Stromal cell of bone marrow (primary cell): Measurements from ENCODE around the gene COMP.

ENCODE experiments used
- DNase-seq: peaks from one replicate; pipeline ENCODE4 v3.0.0-alpha.2; 2012; ENCODE audit warnings: low read depth

COMP gene

DNA sequence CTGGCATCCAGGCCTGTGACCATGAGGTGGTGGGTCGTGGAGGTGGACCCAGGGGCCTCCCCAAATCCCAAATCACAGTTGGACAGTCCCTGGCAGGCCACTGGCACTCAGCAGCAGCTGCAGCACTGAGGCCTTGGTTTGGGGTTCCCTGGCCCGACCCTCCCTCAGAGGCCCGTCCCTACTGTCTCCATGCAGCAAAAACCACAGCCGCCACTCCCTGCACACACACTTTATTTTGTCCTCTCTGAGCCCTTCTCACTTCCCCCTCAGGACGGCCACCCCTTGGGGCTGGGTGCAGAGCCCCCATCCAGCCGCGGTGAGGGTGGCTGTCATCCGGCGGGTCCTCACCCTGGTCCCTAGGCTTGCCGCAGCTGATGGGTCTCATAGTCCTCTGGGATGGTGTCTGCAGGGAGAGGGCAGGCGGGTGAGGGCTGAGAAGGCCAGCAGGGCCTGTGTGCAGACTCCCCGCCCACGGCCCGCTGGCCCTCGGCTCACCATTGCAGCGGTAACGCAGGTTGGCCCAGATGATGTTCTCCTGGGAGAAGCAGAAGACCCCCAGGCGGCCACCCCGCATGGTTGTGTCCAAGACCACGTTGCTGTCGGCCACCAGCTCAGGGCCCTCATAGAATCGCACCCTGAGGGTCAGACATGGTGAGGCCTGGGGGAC, 8.4 kb downstream of the COMP start:
- DNase-seq: no peak

DNA sequence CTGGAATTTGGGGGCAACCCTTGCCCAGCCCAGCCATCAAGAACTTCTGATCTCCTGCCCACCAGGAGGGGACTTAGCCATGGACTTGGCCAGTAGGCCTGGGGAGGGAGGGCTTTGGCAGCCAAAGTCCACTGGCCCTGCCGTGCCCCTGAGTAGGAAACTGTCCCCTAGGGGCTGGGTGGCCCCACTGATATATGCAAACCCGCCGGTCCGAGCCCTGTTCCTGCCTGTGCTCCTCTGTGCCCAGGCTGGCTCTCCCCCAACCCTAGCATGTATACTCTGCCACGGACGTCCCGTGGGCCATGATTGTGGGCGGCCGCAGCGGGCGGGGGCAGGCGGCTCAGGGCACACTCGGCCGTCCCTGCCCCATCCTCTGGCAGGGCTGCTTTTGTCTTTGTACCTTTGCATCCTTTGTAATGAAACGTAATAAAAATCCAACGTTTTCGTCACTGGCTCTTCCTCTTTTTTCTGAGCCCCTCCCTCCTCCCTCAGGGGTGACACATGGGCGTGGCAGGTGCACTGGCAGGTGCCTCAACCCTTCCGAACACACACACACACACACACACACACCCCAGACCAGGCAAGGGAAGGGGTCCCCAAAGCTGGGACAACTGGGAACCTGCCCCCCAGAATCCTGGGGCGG, 9.1 kb downstream of the COMP start:
- DNase-seq: no peak

GRCh38 chr19:18781047-18781600, 10.0 kb downstream of the COMP start:
- DNase-seq: no peak

GRCh38 chr19:18780631-18781030, 10.5 kb downstream of the COMP start:
- no peak for DNase-seq

DNA sequence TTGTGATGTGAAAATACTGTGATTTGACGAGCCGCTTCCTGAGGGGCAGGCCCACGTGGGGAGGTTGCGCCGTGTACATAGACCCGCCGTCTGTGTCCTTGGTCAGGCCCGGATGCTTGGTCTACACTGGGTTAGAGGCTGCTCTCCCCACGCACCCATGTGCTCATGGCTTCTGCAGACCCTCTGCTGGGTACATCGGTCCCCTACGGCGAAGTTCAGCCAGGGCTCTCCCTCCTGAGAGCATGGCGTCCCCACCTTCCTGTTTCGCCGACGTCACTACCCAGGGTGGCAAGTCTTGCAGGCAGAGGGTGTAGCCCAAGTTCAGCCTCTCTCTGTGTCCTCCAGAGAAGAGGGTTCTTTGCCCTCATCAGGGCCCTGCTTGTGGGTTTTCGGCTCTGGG, 11.0 kb downstream of the COMP start:
- no peak for DNase-seq

- DNase-seq: no peak
Measured at GRCh38 chr19:18778826-18779495, 12.1 kb downstream of the COMP start.

DNA sequence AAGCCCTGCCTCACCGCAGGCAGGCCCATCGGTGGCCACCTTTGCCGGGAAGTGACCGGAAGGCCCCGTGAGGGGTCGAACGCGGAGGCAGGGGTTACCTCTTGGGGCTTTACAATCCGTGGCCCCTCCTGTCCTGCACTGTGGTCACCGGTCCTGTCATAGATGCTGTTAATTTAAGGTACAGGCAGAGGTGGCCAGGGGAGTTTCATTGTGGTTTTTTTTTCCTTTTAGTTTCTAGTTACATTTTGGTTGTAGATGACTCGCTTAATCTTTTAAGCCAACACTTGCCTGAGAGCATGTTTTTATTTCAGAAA, 13.1 kb downstream of the COMP start:
- no peak for DNase-seq

- DNase-seq: no peak
Measured at GRCh38 chr19:18777301-18778075, 13.6 kb downstream of the COMP start.

DNA sequence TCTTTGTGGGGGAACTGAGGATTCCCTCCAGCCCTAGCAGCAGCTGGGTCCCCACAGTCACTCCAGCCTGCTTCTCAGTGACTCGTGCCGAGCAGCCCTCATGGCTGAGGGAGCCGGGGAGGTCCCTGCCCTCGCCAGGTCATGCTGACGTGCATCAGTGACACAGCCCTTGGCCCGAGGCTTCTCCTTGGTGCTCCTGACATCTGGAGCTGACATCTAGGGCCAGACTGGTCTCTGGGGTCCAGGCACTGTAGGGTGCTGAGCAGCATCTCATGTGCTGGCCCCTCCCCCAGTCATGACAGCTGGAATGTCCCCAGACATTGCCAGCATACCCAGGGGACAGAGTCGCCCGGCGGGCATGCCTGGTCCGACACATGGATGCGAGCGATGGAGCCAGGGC, 14.4 kb downstream of the COMP start:
- no peak for DNase-seq

DNA sequence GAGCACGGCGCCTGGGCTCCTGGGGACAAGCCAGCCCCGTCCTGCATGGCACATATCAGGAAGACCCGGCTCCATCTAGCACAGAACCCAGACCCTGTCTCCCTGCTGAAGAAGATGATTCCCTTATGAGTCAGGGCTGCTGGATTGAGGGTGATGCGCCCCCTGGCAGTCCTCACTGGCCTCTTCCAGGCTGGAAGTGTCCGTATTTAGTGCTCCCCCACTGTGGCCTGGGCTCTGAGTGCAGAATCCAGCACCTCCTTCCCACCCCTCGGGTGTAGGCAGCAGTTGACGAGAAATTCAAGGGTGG, 14.9 kb downstream of the COMP start:
- no peak for DNase-seq

- no peak for DNase-seq
Measured at GRCh38 chr19:18775586-18776287, 15.4 kb downstream of the COMP start.

- no peak for DNase-seq
Measured at GRCh38 chr19:18774782-18775444, 16.2 kb downstream of the COMP start.

GRCh38 chr19:18774107-18774506, 17.0 kb downstream of the COMP start:
- no peak for DNase-seq

- no peak for DNase-seq
Measured at GRCh38 chr19:18773682-18774081, 17.4 kb downstream of the COMP start.

DNA sequence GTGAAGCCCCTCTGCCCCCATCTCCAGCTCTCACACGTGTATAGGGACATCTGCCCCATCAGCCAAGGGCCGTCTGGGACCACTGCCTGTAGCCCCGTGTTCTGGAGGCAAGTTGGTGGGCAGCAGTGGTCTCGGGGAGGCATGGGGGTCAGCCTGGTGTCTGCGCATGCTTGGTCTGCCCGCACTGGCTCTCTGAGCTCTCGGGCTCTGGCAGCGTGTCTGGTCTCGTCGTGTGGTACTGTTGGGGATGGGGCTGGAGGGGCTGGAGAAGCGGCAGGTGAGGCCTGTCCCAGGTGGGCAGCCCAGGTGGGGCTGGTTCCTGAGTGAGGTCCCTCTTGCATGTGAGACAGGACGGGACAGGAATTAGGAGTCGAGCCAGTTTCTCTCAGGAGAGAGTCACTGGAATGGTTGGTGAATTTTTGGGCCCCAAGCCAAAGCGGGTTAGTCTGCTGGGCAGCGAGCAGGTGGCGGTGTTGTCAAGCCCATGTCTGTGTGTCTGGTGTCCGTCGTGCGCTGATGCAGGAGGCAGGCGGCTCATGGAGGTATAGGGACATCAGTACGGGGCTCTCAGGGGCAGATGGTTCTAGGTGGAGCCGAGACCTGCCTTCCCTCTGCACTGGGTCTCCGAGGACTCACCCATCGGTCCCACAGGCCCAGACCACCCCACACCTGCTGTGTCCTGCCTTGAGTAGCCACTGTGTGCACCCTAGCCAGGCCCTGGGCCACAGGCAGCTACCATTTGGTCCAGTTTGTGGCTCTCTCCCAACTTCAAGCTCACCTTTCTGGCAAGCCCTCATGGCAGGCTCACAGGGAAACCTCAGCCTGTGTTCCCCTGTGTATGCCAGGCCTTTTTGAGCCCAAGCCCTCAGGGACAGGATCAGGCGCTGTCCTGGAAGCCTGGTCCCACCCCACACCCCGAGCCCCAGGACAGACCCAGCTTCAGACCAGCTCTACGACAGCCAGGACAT, 18.2 kb downstream of the COMP start:
- no peak for DNase-seq

- DNase-seq: no peak
Measured at GRCh38 chr19:18771328-18772242, 19.5 kb downstream of the COMP start.

DNA sequence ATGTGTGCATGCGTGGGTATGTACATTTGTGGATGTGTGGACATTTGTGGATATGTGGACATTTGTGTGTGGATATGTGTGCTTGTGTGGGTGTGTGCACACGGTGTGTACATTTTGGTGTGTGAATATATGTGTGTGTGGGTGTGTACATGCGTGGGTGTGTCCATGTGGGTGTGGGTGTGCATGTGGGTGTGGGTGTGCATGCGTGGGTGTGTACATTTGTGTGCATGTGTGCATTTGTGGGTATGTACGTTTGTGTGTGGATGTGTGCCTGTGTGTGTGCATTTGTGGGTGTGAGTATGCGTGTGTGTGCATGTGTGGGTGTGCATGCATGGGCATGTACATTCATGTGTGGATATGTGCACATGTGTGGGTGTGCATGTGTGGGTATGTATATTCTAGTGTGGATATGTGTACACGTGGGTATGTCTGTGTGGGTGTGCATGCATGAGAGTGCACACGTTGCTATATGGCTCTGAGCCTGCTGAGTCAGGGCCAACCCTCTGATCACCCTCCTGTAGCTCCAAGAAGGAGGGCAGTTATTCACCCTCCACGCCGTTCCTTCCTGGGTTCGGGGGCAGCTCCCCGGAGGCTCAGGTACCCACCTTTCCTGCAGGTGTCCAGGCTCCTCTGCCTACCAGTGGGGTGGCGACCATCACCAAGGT, 20.3 kb downstream of the COMP start:
- DNase-seq: no peak

GRCh38 chr19:18769989-18770528, 21.0 kb downstream of the COMP start:
- no peak for DNase-seq
